Naive thymus-derived CD4-positive, alpha-beta T cell (primary cell): ENCODE measurements around the gene ADAT3. TPM values are rescaled to one million over a fixed set of nuclear protein-coding genes. Genes with fewer than 3 reads are reported as not detected.
A peak's percentile ranks its signal among the peaks of the same experiment; 100 is the strongest.

Experiments
- ATAC-seq: fragments of 150-1000 bp; cut with Tn5 transposase; 2 replicates; pipeline ENCODE4 v1.10.0; 2021; ENCODE audit warnings: mild to moderate bottlenecking, moderate library complexity
- CTCF ChIA-PET: fragments of 350-600 bp; sonication (Branson Sonifier 250); formaldehyde crosslinking; loops from one replicate; lab custom pipeline; 2021; ENCODE audit warnings: antibody characterized with exemption; lab: Charles Lee
- POLR2A ChIA-PET: fragments of 350-600 bp; sonication (Branson Sonifier 250); formaldehyde crosslinking; loops from one replicate; lab custom pipeline; 2021; ENCODE audit warnings: antibody characterized with exemption, inconsistent platforms; lab: Charles Lee
- DNase-seq, 9 donors: peaks; one replicate each; pipeline versions ENCODE4 v3.0.0 to v3.0.0-alpha.2; 2020 to 2022; ENCODE audit warnings: mixed read lengths in 1 of 9
- H3K27ac ChIP-seq: one replicate; pipeline ENCODE4 v1.7.0; 2013; ENCODE audit warnings: mild to moderate bottlenecking, low read depth, low read length, moderate library complexity
- H3K27me3 ChIP-seq, 2 donors: one replicate each; pipeline ENCODE4 v1.7.0; 2013; ENCODE audit warnings: low read length in 2 of 2, mild to moderate bottlenecking in 2 of 2, moderate library complexity in 2 of 2; ENCODE audit not compliant: control insufficient read depth in 2 of 2, insufficient read depth in 2 of 2
- H3K36me3 ChIP-seq, 3 experiments: 1 replicate in 2 of 3; 2 replicates in 1 of 3; pipeline ENCODE4 v1.7.0; 2013; ENCODE audit warnings: low read length in 3 of 3, mild to moderate bottlenecking in 3 of 3, moderate library complexity in 1 of 3; ENCODE audit not compliant: insufficient read depth in 3 of 3, control insufficient read depth in 2 of 3
- H3K4me1 ChIP-seq, 2 donors: one replicate each; pipeline ENCODE4 v1.7.0; 2013; ENCODE audit warnings: low read length in 2 of 2, mild to moderate bottlenecking in 2 of 2, moderate library complexity in 1 of 2; ENCODE audit not compliant: control insufficient read depth in 2 of 2, insufficient read depth in 2 of 2
- H3K4me3 ChIP-seq: 2 replicates; pipeline ENCODE4 v1.7.0; 2013; ENCODE audit warnings: mild to moderate bottlenecking, low read length
- H3K9me3 ChIP-seq, 3 experiments: 1 replicate in 2 of 3; 2 replicates in 1 of 3; pipeline ENCODE4 v1.7.0; 2013; ENCODE audit warnings: low read length in 3 of 3; ENCODE audit not compliant: control insufficient read depth in 2 of 3
- H3K27ac Mint-ChIP-seq, 9 donors: one replicate each; pipeline ENCODE4 v1.8.0; 2020 to 2022; ENCODE audit warnings: mixed read lengths in 9 of 9, mild to moderate bottlenecking in 8 of 9, moderate library complexity in 5 of 9, inconsistent platforms in 2 of 9
- H3K27me3 Mint-ChIP-seq, 5 donors: one replicate each; pipeline ENCODE4 v1.8.0; 2021 to 2022; ENCODE audit warnings: mixed read lengths in 5 of 5, mild to moderate bottlenecking in 1 of 5
- H3K36me3 Mint-ChIP-seq, 5 donors: one replicate each; pipeline ENCODE4 v1.8.0; 2020 to 2022; ENCODE audit warnings: mixed read lengths in 5 of 5, mild to moderate bottlenecking in 3 of 5, inconsistent platforms in 1 of 5
- H3K4me1 Mint-ChIP-seq, 7 donors: one replicate each; pipeline ENCODE4 v1.8.0; 2020 to 2022; ENCODE audit warnings: mixed read lengths in 7 of 7, mild to moderate bottlenecking in 3 of 7, inconsistent platforms in 1 of 7
- H3K4me3 Mint-ChIP-seq, 10 donors: one replicate each; pipeline ENCODE4 v1.8.0; 2020 to 2022; ENCODE audit warnings: mild to moderate bottlenecking in 10 of 10, mixed read lengths in 10 of 10, moderate library complexity in 6 of 10, inconsistent platforms in 2 of 10
- H3K9me3 Mint-ChIP-seq, 11 donors: one replicate each; pipeline ENCODE4 v1.8.0; 2020 to 2022; ENCODE audit warnings: mixed read lengths in 11 of 11, mild to moderate bottlenecking in 4 of 11, inconsistent platforms in 1 of 11, moderate library complexity in 1 of 11
- intact Hi-C, 2 donors: fragments of 100-400 bp; cut with micrococcal nuclease; formaldehyde crosslinking; loops; one replicate each; pipeline ENCODE4 v1.15.1; 2023
- polyA plus RNA-seq, 2 donors: library from polyadenylated mRNA; unstranded; fragments of 300-500 nt; fragmentation: Illumina TruSeq; gene quantifications; one replicate each; pipeline ENCODE4 v1.2.3, GENCODE V29; 2021
- total RNA-seq, 6 experiments: library from RNA in 5 of 6; stranded (reverse) in 5 of 6; gene quantifications; 1 replicate in 5 of 6; 2 replicates in 1 of 6; pipeline ENCODE4 v1.2.3 and lab custom pipeline; 2021 to 2026

Gene ADAT3
- total and polyA plus RNA-seq, 7 experiments from 2014 or later = 2.2 to 13.5 (median 5.9) TPM

DNA sequence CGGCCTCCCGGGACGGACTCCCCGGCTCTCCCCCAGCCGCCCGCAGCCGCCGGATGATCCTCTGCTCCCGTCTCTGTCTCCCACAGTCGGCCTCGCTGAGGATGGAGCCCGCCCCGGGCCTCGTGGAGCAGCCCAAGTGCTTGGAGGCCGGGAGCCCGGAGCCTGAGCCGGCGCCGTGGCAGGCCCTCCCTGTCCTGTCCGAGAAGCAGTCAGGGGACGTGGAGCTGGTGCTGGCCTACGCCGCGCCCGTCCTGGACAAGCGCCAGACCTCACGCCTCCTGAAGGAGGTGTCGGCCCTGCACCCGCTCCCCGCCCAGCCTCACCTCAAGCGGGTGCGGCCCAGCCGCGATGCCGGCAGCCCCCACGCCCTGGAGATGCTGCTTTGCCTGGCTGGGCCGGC lies 6.8 kb downstream of the ADAT3 start:
- Mint-ChIP-seq H3K4me3 (no peak overlapping the region), H3K27ac (no peak overlapping the region), H3K27me3 (no peaks in the 10 kb centered on the region), H3K9me3 (no peaks in the 10 kb centered on the region), H3K36me3 (peaks cover 0 to 4% (median 2%) of the 10 kb centered on the region in 5 donors), H3K4me1 (peaks cover 6 to 24% (median 15%) of the 10 kb centered on the region in 7 donors)
- ATAC-seq (no peak), DNase-seq (no peak)
- no peak overlapping the region for H3K4me3 ChIP-seq
- intact Hi-C loops = no loop called here
- no peaks in the 10 kb centered on the region for H3K9me3 ChIP-seq
- H3K27ac ChIP-seq = no peak overlapping the region
- H3K36me3 ChIP-seq = peaks cover 0 to 23% (median 0%) of the 10 kb centered on the region in 3 experiments
- H3K27me3 ChIP-seq = no peaks in the 10 kb centered on the region
- no peaks in the 10 kb centered on the region for H3K4me1 ChIP-seq
- ChIA-PET CTCF (no interaction called here), POLR2A (no interaction called here)

DNA sequence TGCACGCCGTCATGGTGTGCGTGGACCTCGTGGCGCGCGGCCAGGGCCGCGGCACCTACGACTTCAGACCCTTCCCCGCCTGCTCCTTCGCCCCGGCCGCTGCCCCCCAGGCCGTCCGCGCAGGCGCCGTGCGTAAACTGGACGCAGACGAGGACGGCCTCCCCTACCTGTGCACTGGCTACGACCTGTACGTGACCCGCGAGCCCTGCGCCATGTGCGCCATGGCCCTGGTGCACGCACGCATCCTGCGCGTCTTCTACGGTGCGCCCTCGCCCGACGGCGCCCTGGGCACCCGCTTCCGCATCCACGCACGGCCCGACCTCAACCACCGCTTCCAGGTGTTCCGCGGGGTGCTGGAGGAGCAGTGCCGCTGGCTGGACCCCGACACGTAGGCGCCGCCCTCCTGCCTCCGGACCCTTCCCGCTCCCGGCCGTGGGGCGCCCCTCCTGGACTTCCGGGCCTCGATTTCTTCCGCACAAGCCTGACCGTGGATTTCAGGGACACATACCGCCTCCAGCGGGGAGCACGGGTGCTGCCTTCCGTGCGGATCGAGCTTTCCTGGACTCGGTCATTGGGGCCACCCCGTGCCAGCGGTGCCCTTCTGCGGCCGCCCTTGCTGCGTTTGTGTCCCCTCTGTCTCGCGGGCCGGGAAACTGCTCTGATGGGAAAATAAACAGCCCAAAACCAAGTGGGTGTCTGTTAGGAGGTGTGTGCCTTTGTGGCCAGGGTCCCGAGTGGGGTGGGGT lies 7.7 kb downstream of the ADAT3 start:
- H3K9me3 Mint-ChIP-seq = no peaks in the 10 kb centered on the region
- intact Hi-C loops = no loop called here
- ChIA-PET POLR2A (no interaction called here), CTCF (no interaction called here)
- no peak for ATAC-seq
- DNase-seq = no peak
- Histone ChIP-seq H3K4me3 (no peak overlapping the region), H3K36me3 (peaks cover 0 to 29% (median 0%) of the 10 kb centered on the region in 3 experiments), H3K27ac (no peak overlapping the region), H3K9me3 (no peaks in the 10 kb centered on the region), H3K27me3 (no peaks in the 10 kb centered on the region), H3K4me1 (no peaks in the 10 kb centered on the region)
- peaks cover 6 to 21% (median 15%) of the 10 kb centered on the region in 7 donors for H3K4me1 Mint-ChIP-seq
- no peaks in the 10 kb centered on the region for H3K27me3 Mint-ChIP-seq
- peak overlapping the region in 1 of 9 donors; percentile 26 for H3K27ac Mint-ChIP-seq
- H3K36me3 Mint-ChIP-seq = peaks cover 0 to 4% (median 2%) of the 10 kb centered on the region in 5 donors
- H3K4me3 Mint-ChIP-seq = no peak overlapping the region

DNA sequence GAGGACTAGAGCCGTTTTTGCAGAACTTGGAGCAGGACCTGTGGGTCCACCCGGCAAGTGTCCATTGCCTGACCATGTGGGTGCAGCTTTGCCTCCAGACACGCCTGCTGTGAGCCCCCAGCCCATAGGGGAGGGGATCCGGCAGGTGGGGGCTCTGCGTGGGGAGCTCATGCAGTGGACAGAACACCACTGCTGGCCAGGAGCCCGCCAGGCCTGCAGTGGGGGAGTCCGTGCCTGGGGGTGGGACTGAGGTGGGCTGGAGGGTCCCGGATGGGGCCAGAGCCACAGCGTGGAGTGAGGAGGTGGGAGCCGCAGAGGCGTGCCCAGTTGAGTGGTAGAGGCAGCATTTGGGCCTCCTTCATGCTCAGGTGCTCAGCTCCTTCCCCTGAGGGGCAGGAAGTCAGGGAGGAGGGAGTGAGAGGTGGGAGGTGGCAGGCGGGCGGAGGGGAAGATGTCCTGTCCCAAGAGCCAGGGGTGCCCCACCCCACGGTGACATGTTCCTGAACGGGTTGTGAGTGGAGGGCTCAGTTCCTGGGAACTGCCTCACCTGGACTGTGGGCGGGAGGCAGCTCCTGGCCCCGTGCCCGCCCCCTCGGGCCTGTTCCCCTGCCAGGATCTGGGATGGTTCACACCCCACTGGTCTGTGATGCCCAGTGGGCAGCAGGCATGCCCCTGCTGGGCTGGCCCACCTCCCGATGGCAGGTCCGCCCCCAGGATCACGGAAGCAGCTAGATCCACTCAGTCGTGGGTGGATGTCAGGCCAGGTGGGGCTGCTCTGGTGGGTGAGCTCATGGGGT lies 8.8 kb downstream of the ADAT3 start:
- no peak for ATAC-seq
- Mint-ChIP-seq H3K4me3 (no peak overlapping the region), H3K27me3 (no peaks in the 10 kb centered on the region), H3K4me1 (peaks cover 6 to 15% (median 10%) of the 10 kb centered on the region in 7 donors), H3K9me3 (no peaks in the 10 kb centered on the region), H3K36me3 (peaks cover 0 to 11% (median 2%) of the 10 kb centered on the region in 5 donors), H3K27ac (no peak overlapping the region)
- CTCF ChIA-PET = no interaction called here
- H3K4me3 ChIP-seq = no peak overlapping the region
- H3K36me3 ChIP-seq = peaks cover 0 to 37% (median 0%) of the 10 kb centered on the region in 3 experiments
- POLR2A ChIA-PET = interaction anchor here (0.6 kb wide), 1 partner anchor 961 kb away, joined by 3 read pairs; no protein-coding TSS in a partner anchor
- intact Hi-C loops = no loop called here
- DNase-seq = no peak
- H3K4me1 ChIP-seq = no peaks in the 10 kb centered on the region
- H3K27ac ChIP-seq = no peak overlapping the region
- H3K9me3 ChIP-seq = no peaks in the 10 kb centered on the region
- no peaks in the 10 kb centered on the region for H3K27me3 ChIP-seq

DNA sequence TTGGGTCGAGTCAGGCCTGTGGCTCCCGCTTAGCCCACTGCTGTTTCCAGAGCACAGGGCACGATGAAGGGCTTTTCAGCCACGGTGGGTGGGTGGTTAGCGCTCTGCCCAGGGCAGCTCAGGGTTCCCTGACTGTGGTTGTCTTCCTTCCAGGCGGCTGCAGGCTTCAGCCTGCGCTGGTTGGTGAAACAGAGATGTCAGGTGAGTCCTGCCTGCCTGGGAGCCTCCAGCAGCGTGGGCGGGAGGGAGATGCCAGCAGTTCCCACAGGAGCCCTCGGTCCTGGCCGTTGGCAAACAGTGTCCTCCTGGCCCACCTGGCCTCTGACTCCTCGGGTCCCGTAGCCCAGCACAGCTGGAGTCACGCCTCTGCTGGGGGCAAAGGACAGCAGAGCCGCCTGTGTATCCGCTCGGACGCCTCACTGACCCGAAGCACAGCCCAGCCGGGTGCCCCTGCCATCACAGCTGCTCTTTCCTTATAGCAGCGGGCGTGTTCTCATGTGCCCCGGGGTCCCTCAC lies 9.7 kb downstream of the ADAT3 start:
- Histone ChIP-seq H3K27me3 (no peaks in the 10 kb centered on the region), H3K9me3 (no peaks in the 10 kb centered on the region), H3K4me3 (no peak overlapping the region), H3K4me1 (no peaks in the 10 kb centered on the region), H3K27ac (no peak overlapping the region), H3K36me3 (peaks cover 0 to 39% (median 0%) of the 10 kb centered on the region in 3 experiments)
- no peak for DNase-seq
- CTCF ChIA-PET = no interaction called here
- H3K27ac Mint-ChIP-seq = no peak overlapping the region
- POLR2A ChIA-PET = no interaction called here
- H3K36me3 Mint-ChIP-seq = peaks cover 0 to 12% (median 2%) of the 10 kb centered on the region in 5 donors
- no peaks in the 10 kb centered on the region for H3K9me3 Mint-ChIP-seq
- intact Hi-C loops = no loop called here
- H3K4me3 Mint-ChIP-seq = no peak overlapping the region
- ATAC-seq = no peak
- peaks cover 3 to 6% (median 5%) of the 10 kb centered on the region in 7 donors for H3K4me1 Mint-ChIP-seq
- no peaks in the 10 kb centered on the region for H3K27me3 Mint-ChIP-seq

DNA sequence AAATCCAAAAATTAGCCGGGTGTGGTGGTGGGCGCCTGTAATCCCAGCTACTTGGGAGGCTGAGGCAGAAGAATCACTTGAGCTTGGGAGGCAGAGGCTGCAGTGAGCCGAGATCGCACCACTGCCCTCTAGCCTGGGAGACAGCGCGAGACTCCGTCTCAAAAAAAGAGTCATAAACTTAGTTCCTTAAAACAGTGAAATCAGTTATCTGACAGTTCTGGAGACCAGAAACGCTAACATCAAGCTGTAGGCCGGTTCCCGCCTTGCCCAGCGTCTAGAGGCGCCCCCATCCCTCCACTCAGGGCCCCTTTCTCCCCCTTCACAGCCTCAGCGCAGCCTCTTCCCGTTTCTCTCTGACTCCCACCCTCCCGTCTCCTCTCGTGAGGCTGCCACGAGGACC lies 11.9 kb downstream of the ADAT3 start:
- H3K27ac ChIP-seq = no peak overlapping the region
- no peaks in the 10 kb centered on the region for H3K27me3 ChIP-seq
- H3K36me3 Mint-ChIP-seq = peaks cover 0 to 12% (median 0%) of the 10 kb centered on the region in 5 donors
- CTCF ChIA-PET = no interaction called here
- H3K36me3 ChIP-seq = peaks cover 0 to 50% (median 0%) of the 10 kb centered on the region in 3 experiments
- no peaks in the 10 kb centered on the region for H3K4me1 ChIP-seq
- H3K9me3 ChIP-seq = no peaks in the 10 kb centered on the region
- DNase-seq (no peak), ATAC-seq (no peak)
- intact Hi-C loops = no loop called here
- H3K27ac Mint-ChIP-seq = peak overlapping the region in 1 of 9 donors; percentile 67
- H3K27me3 Mint-ChIP-seq = no peaks in the 10 kb centered on the region
- H3K4me3 ChIP-seq = no peak overlapping the region
- POLR2A ChIA-PET = no interaction called here
- H3K4me3 Mint-ChIP-seq = no peak overlapping the region
- peaks cover 0 to 6% (median 0%) of the 10 kb centered on the region in 7 donors for H3K4me1 Mint-ChIP-seq
- no peaks in the 10 kb centered on the region for H3K9me3 Mint-ChIP-seq

DNA sequence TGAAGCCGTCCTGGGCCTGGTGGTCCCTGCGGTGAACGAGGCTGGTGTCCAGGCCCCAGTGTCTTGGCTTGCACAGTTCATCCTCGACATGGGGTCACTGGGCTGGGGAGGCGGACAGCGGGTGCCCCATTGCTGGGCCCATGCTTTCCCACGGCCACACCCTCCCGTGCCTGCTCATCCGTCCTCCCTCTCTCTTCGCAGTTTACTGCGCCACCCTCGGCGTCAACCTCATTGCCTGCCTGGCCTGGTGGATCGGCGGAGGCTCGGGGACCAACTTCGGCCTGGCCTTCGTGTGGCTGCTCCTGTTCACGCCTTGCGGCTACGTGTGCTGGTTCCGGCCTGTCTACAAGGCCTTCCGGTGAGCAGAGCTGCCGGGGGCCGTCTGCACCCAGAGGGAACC lies 12.7 kb downstream of the ADAT3 start:
- peaks cover 0 to 50% (median 0%) of the 10 kb centered on the region in 3 experiments for H3K36me3 ChIP-seq
- no peak overlapping the region for H3K27ac Mint-ChIP-seq
- H3K4me3 Mint-ChIP-seq = no peak overlapping the region
- no peak overlapping the region for H3K4me3 ChIP-seq
- no peaks in the 10 kb centered on the region for H3K27me3 Mint-ChIP-seq
- intact Hi-C loops = no loop called here
- no peak for ATAC-seq
- H3K9me3 ChIP-seq = no peaks in the 10 kb centered on the region
- CTCF ChIA-PET = no interaction called here
- H3K4me1 Mint-ChIP-seq = peaks cover 0 to 7% (median 0%) of the 10 kb centered on the region in 7 donors
- peaks cover 0 to 13% (median 0%) of the 10 kb centered on the region in 5 donors for H3K36me3 Mint-ChIP-seq
- POLR2A ChIA-PET = no interaction called here
- no peaks in the 10 kb centered on the region for H3K4me1 ChIP-seq
- no peak overlapping the region for H3K27ac ChIP-seq
- H3K9me3 Mint-ChIP-seq = no peaks in the 10 kb centered on the region
- DNase-seq = no peak
- H3K27me3 ChIP-seq = no peaks in the 10 kb centered on the region
